ENCODE results near the gene FAM221A. TPM values are rescaled to one million over a fixed set of nuclear protein-coding genes. Genes with fewer than 3 reads are reported as not detected.

Gene FAM221A
- total and polyA plus RNA-seq, 9 of the 15 experiments (the other 6 are each of a cell fraction or from before 2014, with no cell fraction given) = not detected

DNA sequence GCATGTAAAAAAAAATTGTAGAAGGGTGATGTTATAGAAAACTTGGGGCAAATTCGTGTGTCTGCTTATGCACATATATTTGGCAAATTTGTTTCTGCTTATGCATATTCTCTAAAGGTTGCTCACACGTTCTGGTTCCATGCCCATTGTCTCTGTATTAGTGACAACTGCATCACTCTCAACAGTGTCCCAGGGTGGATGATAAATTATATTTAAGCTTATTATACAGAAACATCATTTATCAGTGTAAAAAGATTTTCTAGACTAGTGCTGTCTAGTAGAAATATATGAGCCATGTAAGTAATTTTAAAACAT, 34.1 kb downstream of the FAM221A start:
- Histone ChIP-seq H3K27ac (ENCODE audit: extremely low read depth, low read depth, low read length) (no peak overlapping the region), H3K4me3 (no peak overlapping the region), H4K20me1 (replicated peaks; ENCODE audit: control insufficient read depth, insufficient read depth, low read length) (no peaks in the 10 kb centered on the region), H3K9me1 (ENCODE audit: control insufficient read depth, insufficient read depth, low read length) (no peaks in the 10 kb centered on the region), H3K9ac (ENCODE audit: insufficient read depth in 1 of 2, low read depth in 2 of 2, low read length in 2 of 2) (no peak overlapping the region), H3K79me2 (ENCODE audit: control insufficient read depth, insufficient read depth, low read length) (no peaks in the 10 kb centered on the region), H3K27me3 (ENCODE audit: control insufficient read depth in 2 of 2, insufficient read depth in 2 of 2, low read length in 2 of 2) (peaks cover 0 to 6% of the 10 kb centered on the region in 2 experiments; a peak in 2 of 5 replicates), H2AFZ (ENCODE audit: low read depth, low read length) (no peak overlapping the region), H3K9me3 (replicated peaks; ENCODE audit: control insufficient read depth, insufficient read depth, low read depth, low read length) (no peaks in the 10 kb centered on the region), H3K36me3 (ENCODE audit: control insufficient read depth, insufficient read depth, low read length) (no peaks in the 10 kb centered on the region), H3K4me2 (ENCODE audit: insufficient read depth, low read length) (no peak overlapping the region), H3K4me1 (replicated peaks in 1 of 2; ENCODE audit: control insufficient read depth in 2 of 2, insufficient read depth in 2 of 2, low read length in 2 of 2) (no peaks in the 10 kb centered on the region)
- ChIA-PET POLR2A (interaction anchor here (0.6 kb wide), 1 partner anchor 10 kb away, joined by 3 read pairs; no protein-coding TSS in a partner anchor), CTCF (ENCODE audit: low intra/inter-chr PET ratio) (interaction anchor here (0.7 to 4.8 kb wide), 2 partner anchors 144 to 936 kb away, joined by 3 to 39 read pairs; no protein-coding TSS in a partner anchor)
- TF ChIP-seq ELF1 (tag; IDR thresholded peaks at IDR 0.05) (no peak), CREB1 (IDR thresholded peaks at IDR 0.05) (no peak), CREB1 (CRISPR knock-in tag; IDR thresholded peaks at IDR 0.05) (no peak), THRAP3 (IDR thresholded peaks at IDR 0.05; ENCODE audit: borderline replicate concordance) (no peak), PHF21A (IDR thresholded peaks at IDR 0.05; ENCODE audit: borderline replicate concordance, low read depth) (no peak)
- TF ChIP-seq, protein P1, sequence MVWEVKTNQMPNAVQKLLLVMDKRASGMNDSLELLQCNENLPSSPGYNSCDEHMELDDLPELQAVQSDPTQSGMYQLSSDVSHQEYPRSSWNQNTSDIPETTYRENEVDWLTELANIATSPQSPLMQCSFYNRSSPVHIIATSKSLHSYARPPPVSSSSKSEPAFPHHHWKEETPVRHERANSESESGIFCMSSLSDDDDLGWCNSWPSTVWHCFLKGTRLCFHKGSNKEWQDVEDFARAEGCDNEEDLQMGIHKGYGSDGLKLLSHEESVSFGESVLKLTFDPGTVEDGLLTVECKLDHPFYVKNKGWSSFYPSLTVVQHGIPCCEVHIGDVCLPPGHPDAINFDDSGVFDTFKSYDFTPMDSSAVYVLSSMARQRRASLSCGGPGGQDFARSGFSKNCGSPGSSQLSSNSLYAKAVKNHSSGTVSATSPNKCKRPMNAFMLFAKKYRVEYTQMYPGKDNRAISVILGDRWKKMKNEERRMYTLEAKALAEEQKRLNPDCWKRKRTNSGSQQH (CRISPR knock-in tag; IDR thresholded peaks at IDR 0.05) = no peak
- TF ChIP-seq, protein P2, sequence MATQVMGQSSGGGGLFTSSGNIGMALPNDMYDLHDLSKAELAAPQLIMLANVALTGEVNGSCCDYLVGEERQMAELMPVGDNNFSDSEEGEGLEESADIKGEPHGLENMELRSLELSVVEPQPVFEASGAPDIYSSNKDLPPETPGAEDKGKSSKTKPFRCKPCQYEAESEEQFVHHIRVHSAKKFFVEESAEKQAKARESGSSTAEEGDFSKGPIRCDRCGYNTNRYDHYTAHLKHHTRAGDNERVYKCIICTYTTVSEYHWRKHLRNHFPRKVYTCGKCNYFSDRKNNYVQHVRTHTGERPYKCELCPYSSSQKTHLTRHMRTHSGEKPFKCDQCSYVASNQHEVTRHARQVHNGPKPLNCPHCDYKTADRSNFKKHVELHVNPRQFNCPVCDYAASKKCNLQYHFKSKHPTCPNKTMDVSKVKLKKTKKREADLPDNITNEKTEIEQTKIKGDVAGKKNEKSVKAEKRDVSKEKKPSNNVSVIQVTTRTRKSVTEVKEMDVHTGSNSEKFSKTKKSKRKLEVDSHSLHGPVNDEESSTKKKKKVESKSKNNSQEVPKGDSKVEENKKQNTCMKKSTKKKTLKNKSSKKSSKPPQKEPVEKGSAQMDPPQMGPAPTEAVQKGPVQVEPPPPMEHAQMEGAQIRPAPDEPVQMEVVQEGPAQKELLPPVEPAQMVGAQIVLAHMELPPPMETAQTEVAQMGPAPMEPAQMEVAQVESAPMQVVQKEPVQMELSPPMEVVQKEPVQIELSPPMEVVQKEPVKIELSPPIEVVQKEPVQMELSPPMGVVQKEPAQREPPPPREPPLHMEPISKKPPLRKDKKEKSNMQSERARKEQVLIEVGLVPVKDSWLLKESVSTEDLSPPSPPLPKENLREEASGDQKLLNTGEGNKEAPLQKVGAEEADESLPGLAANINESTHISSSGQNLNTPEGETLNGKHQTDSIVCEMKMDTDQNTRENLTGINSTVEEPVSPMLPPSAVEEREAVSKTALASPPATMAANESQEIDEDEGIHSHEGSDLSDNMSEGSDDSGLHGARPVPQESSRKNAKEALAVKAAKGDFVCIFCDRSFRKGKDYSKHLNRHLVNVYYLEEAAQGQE (IDR thresholded peaks at IDR 0.05; ENCODE audit: borderline replicate concordance) = no peak
- TF ChIP-seq, protein P2 (CRISPR knock-in tag; IDR thresholded peaks at IDR 0.05; ENCODE audit: low read depth) = no peak
- DNase-seq (ENCODE audit: extremely low read depth in 1 of 4, low spot score in 3 of 4) = no peak
- no TSS peak for BruUV-seq (replicated peaks)
- no peak for FAIRE-seq
- intact Hi-C loops (cut with micrococcal nuclease) = loop anchor here (5.0 to 10.0 kb wide), 2 partner anchors 62 to 289 kb away; no protein-coding TSS in a partner anchor
- ATAC-seq = no peak
- WGBS (ENCODE audit: insufficient coverage, low coverage, missing lambda C conversion rate) = 0% methylated on average over 2 of the region's 2 CpGs
- in situ Hi-C loops (cut with MboI) = loop anchor here (25.0 kb wide), 1 partner anchor 452 kb away; no protein-coding TSS in a partner anchor

All from K562 (cell line).